Peyer's patch (tissue), 4 donors: Measurements from ENCODE around the gene THBD. TPM values are rescaled to one million over a fixed set of nuclear protein-coding genes. Genes with fewer than 3 reads are reported as not detected.

Source experiments
- DNase-seq, 3 donors: peaks; one replicate each; pipeline ENCODE4 v3.0.0-alpha.2; 2017 to 2019
- H3K27ac ChIP-seq, 4 donors: fragments of 200-600 bp; sonication (generic); one replicate each; pipeline ENCODE4 v1.5.1; 2016 to 2019
- H3K27me3 ChIP-seq, 2 donors: fragments of 200-600 bp; sonication (generic); one replicate each; pipeline ENCODE4 v1.5.1; 2019
- H3K36me3 ChIP-seq, 3 donors: fragments of 200-600 bp; sonication (generic); one replicate each; pipeline ENCODE4 v1.5.1; 2016 to 2019
- H3K4me1 ChIP-seq, 4 donors: fragments of 200-600 bp; sonication (generic); one replicate each; pipeline ENCODE4 v1.5.1; 2016 to 2019
- H3K4me3 ChIP-seq, 4 donors: fragments of 200-600 bp; sonication (generic); 1 replicate in 3 of 4; 2 replicates in 1 of 4; pipeline ENCODE4 v1.5.1; 2016 to 2019; ENCODE audit warnings: mild to moderate bottlenecking in 1 of 4
- H3K9me3 ChIP-seq, 4 donors: fragments of 200-600 bp; sonication (generic); one replicate each; pipeline ENCODE4 v1.5.1; 2016 to 2019; ENCODE audit warnings: mild to moderate bottlenecking in 1 of 4
- POLR2A ChIP-seq, 2 donors: fragments of 450-650 bp; IDR thresholded peaks; one replicate each; pipeline ENCODE4 v1.5.1; 2017; ENCODE audit warnings: antibody characterized with exemption in 2 of 2, mild to moderate bottlenecking in 2 of 2, moderate library complexity in 2 of 2
- total RNA-seq, 4 donors: library from RNA; depleted of rRNA; stranded (reverse); fragments of >200 nt; gene quantifications; one replicate each; pipeline ENCODE4 v1.1.0, GENCODE V29; 2016
- TF ChIP-seq, protein P1 (sequence below), 6 experiments: fragments of 450-650 bp in 4 of 6; fragments of 200-600 bp in 2 of 6; sonication (generic) in 1 of 6; IDR thresholded peaks; one replicate each; pipeline ENCODE4 v1.5.1; 2017 to 2019; ENCODE audit warnings: antibody characterized with exemption in 6 of 6, mild to moderate bottlenecking in 3 of 6, moderate library complexity in 1 of 6

Gene THBD
- total RNA-seq, 4 donors from 2014 or later = 7.9 to 31.4 (median 12.9) TPM

DNA sequence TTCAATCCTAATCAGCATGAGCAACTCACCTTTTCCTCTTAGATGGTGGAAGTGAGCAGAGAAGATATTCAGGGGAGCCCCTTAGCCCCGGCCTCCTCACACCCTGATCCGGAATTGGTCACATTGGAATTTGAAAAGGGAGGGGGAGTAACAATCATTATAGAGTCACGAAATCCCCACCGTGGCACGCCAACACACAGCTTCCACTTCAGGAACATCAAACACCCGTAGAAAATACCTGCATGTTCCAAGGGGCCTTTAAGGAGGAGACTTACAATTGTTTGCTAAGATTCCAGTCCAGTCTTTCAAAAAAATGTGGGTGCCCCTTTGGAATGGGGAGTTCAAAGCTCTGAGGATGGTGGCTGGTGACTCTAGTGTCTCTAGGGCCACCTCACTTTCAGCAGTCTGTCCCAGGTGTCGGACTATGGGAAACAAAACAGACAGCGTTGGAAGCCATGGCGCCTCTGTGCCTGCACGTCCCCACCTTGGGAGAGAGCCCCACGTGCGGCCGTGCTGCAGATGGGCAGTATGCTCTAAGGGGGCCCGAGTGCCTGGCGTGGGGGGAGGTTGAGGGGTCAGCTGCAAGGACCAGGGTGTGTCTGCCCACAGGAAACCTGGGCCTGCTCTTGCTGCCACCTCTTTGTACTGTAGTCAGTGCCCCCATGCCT is 34.2 kb upstream of the THBD start:
- Histone ChIP-seq H3K4me3 (peak overlapping the region in 2 of 4 donors; percentile 25 to 34), H3K4me1 (no peaks in the 10 kb centered on the region)
- no peak for TF ChIP-seq POLR2A (IDR thresholded peaks at IDR 0.05)
- TF ChIP-seq, protein P1, sequence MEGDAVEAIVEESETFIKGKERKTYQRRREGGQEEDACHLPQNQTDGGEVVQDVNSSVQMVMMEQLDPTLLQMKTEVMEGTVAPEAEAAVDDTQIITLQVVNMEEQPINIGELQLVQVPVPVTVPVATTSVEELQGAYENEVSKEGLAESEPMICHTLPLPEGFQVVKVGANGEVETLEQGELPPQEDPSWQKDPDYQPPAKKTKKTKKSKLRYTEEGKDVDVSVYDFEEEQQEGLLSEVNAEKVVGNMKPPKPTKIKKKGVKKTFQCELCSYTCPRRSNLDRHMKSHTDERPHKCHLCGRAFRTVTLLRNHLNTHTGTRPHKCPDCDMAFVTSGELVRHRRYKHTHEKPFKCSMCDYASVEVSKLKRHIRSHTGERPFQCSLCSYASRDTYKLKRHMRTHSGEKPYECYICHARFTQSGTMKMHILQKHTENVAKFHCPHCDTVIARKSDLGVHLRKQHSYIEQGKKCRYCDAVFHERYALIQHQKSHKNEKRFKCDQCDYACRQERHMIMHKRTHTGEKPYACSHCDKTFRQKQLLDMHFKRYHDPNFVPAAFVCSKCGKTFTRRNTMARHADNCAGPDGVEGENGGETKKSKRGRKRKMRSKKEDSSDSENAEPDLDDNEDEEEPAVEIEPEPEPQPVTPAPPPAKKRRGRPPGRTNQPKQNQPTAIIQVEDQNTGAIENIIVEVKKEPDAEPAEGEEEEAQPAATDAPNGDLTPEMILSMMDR (IDR thresholded peaks at IDR 0.05) = no peak

DNA sequence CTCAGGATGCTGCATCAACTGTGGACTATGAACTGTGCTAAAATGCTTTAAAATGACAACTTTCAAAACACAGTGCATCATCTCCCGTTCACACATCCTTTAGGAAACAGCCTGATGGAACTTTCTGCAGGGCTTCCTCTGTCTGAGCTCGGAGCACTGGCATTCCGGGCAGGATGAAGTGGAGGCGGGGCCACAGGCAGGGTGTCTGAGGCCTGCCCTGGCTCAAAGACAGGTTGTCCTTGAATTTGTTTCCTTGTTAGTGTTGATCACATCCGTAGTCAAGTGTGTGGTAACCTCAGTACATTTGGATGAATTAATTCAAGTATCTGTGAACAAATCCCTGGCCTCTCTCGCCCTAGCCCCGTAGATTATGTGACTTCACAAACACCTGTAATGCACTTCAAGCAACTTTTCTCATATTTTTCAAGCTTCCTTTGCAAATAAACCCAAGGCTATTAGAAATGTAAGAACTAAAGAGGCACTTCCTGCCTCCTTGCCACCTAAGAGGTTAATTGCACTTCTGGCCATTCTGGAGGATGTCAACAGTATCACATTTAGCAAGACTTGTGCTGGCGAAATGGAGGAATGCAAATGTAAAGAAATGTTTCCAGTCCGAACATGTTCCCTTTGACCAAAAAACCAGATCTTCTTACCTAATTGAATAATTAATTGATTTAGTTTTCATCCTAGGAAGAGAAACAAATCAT is 33.5 kb upstream of the THBD start:
- H3K9me3 ChIP-seq = no peaks in the 10 kb centered on the region
- no peaks in the 10 kb centered on the region for H3K36me3 ChIP-seq
- H3K27ac ChIP-seq = peak overlapping the region in 3 of 4 donors; percentile 5 to 83 (median 62)
- H3K4me1 ChIP-seq = no peaks in the 10 kb centered on the region
- H3K27me3 ChIP-seq = no peaks in the 10 kb centered on the region
- TF ChIP-seq, protein P1 (IDR thresholded peaks at IDR 0.05) = no peak
- no peak for TF ChIP-seq POLR2A (IDR thresholded peaks at IDR 0.05)
- peak overlapping the region in 2 of 4 donors; percentile 25 to 34 for H3K4me3 ChIP-seq
- DNase-seq = no peak

More for the DNA sequence above, 34.2 kb upstream of the THBD start:
- Histone ChIP-seq H3K9me3 (no peaks in the 10 kb centered on the region), H3K36me3 (no peaks in the 10 kb centered on the region), H3K27me3 (no peaks in the 10 kb centered on the region), H3K27ac (peak overlapping the region; percentile 0 to 83 (median 34))
- no peak for DNase-seq

DNA sequence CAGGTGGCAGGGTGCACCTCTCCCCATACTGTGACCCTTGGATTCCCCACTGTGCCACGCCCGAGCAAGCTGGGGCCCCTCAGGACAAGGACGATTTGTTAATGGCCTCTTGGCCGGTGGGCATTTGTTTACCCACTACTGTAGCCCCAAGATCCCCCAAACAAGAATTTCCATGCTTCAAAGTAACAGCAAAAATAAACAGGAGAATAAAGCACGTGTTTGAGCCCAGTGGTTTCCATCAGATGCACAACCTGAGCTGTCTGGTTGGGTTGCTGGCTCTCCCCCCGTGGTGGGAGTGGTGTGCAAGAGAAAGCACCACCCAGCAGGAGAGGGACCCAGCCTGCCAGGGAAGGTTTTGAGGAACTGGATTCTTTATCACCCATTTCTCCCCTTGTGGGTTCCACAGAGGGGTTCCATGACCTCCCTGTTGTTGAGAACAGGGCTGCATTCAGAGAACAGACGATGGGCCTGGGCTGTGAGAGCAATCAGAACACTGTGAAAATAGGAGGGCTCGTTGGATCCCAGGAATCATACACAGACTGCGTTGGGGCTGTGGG is 31.9 kb upstream of the THBD start:
- Histone ChIP-seq H3K27me3 (no peaks in the 10 kb centered on the region), H3K27ac (no peak overlapping the region), H3K9me3 (no peaks in the 10 kb centered on the region), H3K36me3 (no peaks in the 10 kb centered on the region), H3K4me1 (no peaks in the 10 kb centered on the region), H3K4me3 (no peak overlapping the region)
- no peak for DNase-seq
- TF ChIP-seq, protein P1 (IDR thresholded peaks at IDR 0.05) = no peak
- no peak for TF ChIP-seq POLR2A (IDR thresholded peaks at IDR 0.05)

DNA sequence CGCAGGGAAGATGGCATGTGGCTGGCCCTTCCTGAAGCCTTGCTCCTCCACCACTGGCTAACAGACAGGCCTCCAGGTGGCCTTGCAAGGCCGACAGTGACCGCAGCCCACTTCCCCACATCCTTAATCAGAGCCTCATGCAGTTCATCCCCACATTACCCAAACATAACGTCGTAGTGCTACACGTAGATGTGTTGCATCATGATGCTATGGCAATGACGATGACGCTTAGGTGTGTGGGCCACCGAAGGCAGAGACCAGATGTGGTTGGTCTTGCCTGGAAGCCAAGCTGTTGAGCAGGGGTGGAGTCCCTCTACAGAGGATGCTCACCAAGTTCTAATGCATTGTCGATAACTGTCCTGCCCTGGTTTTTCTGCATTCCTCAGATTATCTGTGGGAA is 31.0 kb upstream of the THBD start:
- DNase-seq = no peak
- Histone ChIP-seq H3K4me1 (no peaks in the 10 kb centered on the region), H3K36me3 (no peaks in the 10 kb centered on the region), H3K9me3 (no peaks in the 10 kb centered on the region), H3K4me3 (no peak overlapping the region), H3K27ac (no peak overlapping the region), H3K27me3 (no peaks in the 10 kb centered on the region)
- TF ChIP-seq, protein P1 (IDR thresholded peaks at IDR 0.05) = no peak
- no peak for TF ChIP-seq POLR2A (IDR thresholded peaks at IDR 0.05)

DNA sequence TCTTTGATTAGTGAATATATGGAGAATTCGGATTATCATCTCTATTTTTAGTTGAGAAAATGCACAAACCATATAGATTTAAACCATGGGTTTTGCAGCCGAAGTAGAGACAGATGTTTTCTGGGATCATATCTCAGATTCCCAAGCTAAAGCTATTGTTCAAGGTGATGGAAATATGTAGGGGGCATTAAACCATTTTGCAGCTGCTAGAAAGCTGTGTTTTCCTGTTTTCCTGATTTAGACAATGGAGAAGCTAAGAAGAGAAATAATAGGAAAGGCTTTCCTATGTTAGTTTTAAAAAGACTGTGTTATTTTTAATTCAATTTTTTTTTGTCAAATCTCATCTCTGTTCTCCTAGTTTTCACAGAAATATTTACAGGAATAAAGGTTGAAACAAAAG is 30.5 kb upstream of the THBD start:
- no peaks in the 10 kb centered on the region for H3K9me3 ChIP-seq
- H3K4me1 ChIP-seq = no peaks in the 10 kb centered on the region
- H3K27ac ChIP-seq = no peak overlapping the region
- no peak for DNase-seq
- H3K27me3 ChIP-seq = no peaks in the 10 kb centered on the region
- no peaks in the 10 kb centered on the region for H3K36me3 ChIP-seq
- no peak overlapping the region for H3K4me3 ChIP-seq
- TF ChIP-seq, protein P1 (IDR thresholded peaks at IDR 0.05) = no peak
- TF ChIP-seq POLR2A (IDR thresholded peaks at IDR 0.05) = no peak
